HEK293 (cell line): ENCODE results near the gene CAT.

Experiments used
- CTCF ChIA-PET: fragments of 350-600 bp; formaldehyde crosslinking; extraction: SDS; loops from one replicate; lab custom pipeline; 2021; ENCODE audit warnings: antibody characterized with exemption; lab: Yijun Ruan, JAX
- POLR2A ChIA-PET: fragments of 300-600 bp; formaldehyde crosslinking; extraction: SDS; loops from one replicate; lab custom pipeline; 2020; ENCODE audit warnings: antibody characterized with exemption, inconsistent platforms; lab: Yijun Ruan, JAX
- H3K27ac ChIP-seq: fragments of 200-500 bp; sonication (Bioruptor generic); 2 replicates; pipeline ENCODE4 v1.5.1; 2014; ENCODE audit warnings: low read depth, low read length, control low read depth, inconsistent platforms; ENCODE audit errors: extremely low read depth
- H3K36me3 ChIP-seq, 2 experiments: fragments of 200-500 bp in 1 of 2; sonication (Bioruptor generic) in 1 of 2; 1 replicate in 1 of 2; 2 replicates in 1 of 2; pipeline ENCODE4 v1.5.1; 2014 to 2017; ENCODE audit warnings: inconsistent platforms in 2 of 2, low read length in 2 of 2; ENCODE audit not compliant: control insufficient read depth in 2 of 2, insufficient read depth in 1 of 2
- H3K4me1 ChIP-seq: fragments of 200-500 bp; sonication (Bioruptor generic); 2 replicates; pipeline ENCODE4 v1.5.1; 2014; ENCODE audit warnings: mild to moderate bottlenecking, low read length, inconsistent platforms; ENCODE audit not compliant: control insufficient read depth, insufficient read depth
- H3K4me3 ChIP-seq: 2 replicates; pipeline ENCODE4 v1.5.1; 2011; ENCODE audit warnings: low read depth, mild to moderate bottlenecking, control low read depth, low read length, moderate library complexity
- H3K9me3 ChIP-seq: fragments of 200-500 bp; sonication (Bioruptor generic); 2 replicates; pipeline ENCODE4 v1.5.1; 2014; ENCODE audit warnings: low read depth, low read length, inconsistent platforms; ENCODE audit not compliant: control insufficient read depth, insufficient read depth
- EGR2 ChIP-seq: fragments of 450-650 bp; formaldehyde crosslinking; IDR thresholded peaks from 2 replicates; pipeline ENCODE4 v1.5.1; 2016; ENCODE audit warnings: low read depth, missing biosample characterization, missing genetic modification characterization
- GLIS2 ChIP-seq: fragments of 450-650 bp; formaldehyde crosslinking; IDR thresholded peaks from 2 replicates; pipeline ENCODE4 v1.5.1; 2016; ENCODE audit warnings: missing biosample characterization, missing genetic modification characterization
- KLF9 ChIP-seq: fragments of 450-650 bp; formaldehyde crosslinking; IDR thresholded peaks from 2 replicates; pipeline ENCODE4 v1.5.1; 2016; ENCODE audit warnings: missing biosample characterization, missing genetic modification characterization, low read depth
- PBX3 ChIP-seq: sonication (generic); formaldehyde crosslinking; IDR thresholded peaks from 2 replicates; pipeline ENCODE4 v1.8.1; 2022; ENCODE audit warnings: mild to moderate bottlenecking, moderate library complexity, missing genetic modification reagents
- ZBTB26 ChIP-seq: fragments of 450-650 bp; formaldehyde crosslinking; optimal IDR thresholded peaks from 2 replicates; pipeline ENCODE3; 2016; ENCODE audit warnings: missing biosample characterization, mild to moderate bottlenecking, missing genetic modification characterization
- ZBTB48 ChIP-seq: fragments of 450-650 bp; formaldehyde crosslinking; IDR thresholded peaks from 2 replicates; pipeline ENCODE4 v1.5.1; 2016; ENCODE audit warnings: missing biosample characterization, missing genetic modification characterization
- ZNF138 ChIP-seq: fragments of 450-650 bp; formaldehyde crosslinking; IDR thresholded peaks from 2 replicates; pipeline ENCODE4 v1.5.1; 2016; ENCODE audit warnings: missing biosample characterization, missing genetic modification characterization, borderline replicate concordance
- ZNF175 ChIP-seq: fragments of 450-650 bp; formaldehyde crosslinking; IDR thresholded peaks from 2 replicates; pipeline ENCODE4 v1.5.1; 2016; ENCODE audit warnings: missing biosample characterization, missing genetic modification characterization
- ZNF366 ChIP-seq: fragments of 450-650 bp; formaldehyde crosslinking; conservative IDR thresholded peaks from 2 replicates; pipeline ENCODE4 v1.5.1; 2016; ENCODE audit warnings: missing biosample characterization, missing genetic modification characterization
- ZNF518A ChIP-seq: fragments of 450-650 bp; formaldehyde crosslinking; conservative IDR thresholded peaks from 2 replicates; pipeline ENCODE4 v1.5.1; 2016; ENCODE audit warnings: low read depth, missing biosample characterization, missing genetic modification characterization
- ZNF600 ChIP-seq: fragments of 450-650 bp; formaldehyde crosslinking; IDR thresholded peaks from 2 replicates; pipeline ENCODE4 v1.5.1; 2016; ENCODE audit warnings: missing biosample characterization, missing genetic modification characterization
- ZNF76 ChIP-seq: fragments of 450-650 bp; formaldehyde crosslinking; IDR thresholded peaks from 2 replicates; pipeline ENCODE4; 2016; ENCODE audit warnings: low read depth, missing biosample characterization, missing genetic modification characterization, borderline replicate concordance
- ZNF830 ChIP-seq: fragments of 450-650 bp; IDR thresholded peaks from 2 replicates; pipeline ENCODE4 v1.5.0; 2018; ENCODE audit warnings: missing biosample characterization, missing genetic modification characterization, low read depth, mild to moderate bottlenecking, moderate library complexity

Gene CAT

DNA sequence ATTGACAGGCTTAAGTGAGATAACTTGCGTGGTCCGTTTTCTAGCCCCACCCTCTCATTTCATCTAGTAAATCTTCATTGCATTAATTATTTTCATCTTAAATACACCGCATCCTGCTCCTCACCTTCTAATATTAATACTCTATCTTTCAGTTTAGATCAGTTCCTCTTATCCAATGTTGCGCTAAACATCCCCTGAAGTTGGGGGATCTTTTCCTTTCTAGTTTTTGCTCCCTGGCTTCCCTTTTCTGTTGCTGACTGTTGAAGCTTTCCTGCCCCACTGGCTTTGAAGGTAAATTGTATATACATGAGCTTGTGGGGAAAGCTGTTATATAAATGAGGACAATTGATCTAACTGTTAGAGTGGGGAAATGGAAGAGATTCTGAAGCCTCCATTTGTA lies 7.2 kb downstream of the CAT start:
- CTCF ChIA-PET, result no interaction called here
- Histone ChIP-seq H3K27ac (no peak overlapping the region), H3K36me3 (peaks cover 0 to 19% of the 10 kb centered on the region in 2 experiments; a peak in 1 of 3 replicates), H3K4me3 (no peak overlapping the region), H3K9me3 (no peaks in the 10 kb centered on the region), H3K4me1 (no peaks in the 10 kb centered on the region)
- TF ChIP-seq GLIS2, result no peak
- TF ChIP-seq ZNF76, result no peak
- TF ChIP-seq ZBTB26 (tag by site-specific recombination), result no peak
- no peak for TF ChIP-seq KLF9 (tag by site-specific recombination)
- TF ChIP-seq PBX3 (CRISPR knock-in tag), result no peak
- TF ChIP-seq ZBTB48 (tag by site-specific recombination), result no peak
- POLR2A ChIA-PET, result no interaction called here

- Histone ChIP-seq H3K27ac (no peak overlapping the region), H3K4me3 (no peak overlapping the region), H3K9me3 (no peaks in the 10 kb centered on the region), H3K4me1 (no peaks in the 10 kb centered on the region), H3K36me3 (peaks cover 0 to 23% of the 10 kb centered on the region in 2 experiments; a peak in 1 of 3 replicates)
- POLR2A ChIA-PET, result no interaction called here
- no peak for TF ChIP-seq EGR2 (tag by site-specific recombination)
- no peak for TF ChIP-seq ZNF518A (tag by site-specific recombination)
- TF ChIP-seq ZNF600, result no peak
- CTCF ChIA-PET, result no interaction called here
Measured at GRCh38 chr11:34446386-34446785, 7.7 kb downstream of the CAT start.

DNA sequence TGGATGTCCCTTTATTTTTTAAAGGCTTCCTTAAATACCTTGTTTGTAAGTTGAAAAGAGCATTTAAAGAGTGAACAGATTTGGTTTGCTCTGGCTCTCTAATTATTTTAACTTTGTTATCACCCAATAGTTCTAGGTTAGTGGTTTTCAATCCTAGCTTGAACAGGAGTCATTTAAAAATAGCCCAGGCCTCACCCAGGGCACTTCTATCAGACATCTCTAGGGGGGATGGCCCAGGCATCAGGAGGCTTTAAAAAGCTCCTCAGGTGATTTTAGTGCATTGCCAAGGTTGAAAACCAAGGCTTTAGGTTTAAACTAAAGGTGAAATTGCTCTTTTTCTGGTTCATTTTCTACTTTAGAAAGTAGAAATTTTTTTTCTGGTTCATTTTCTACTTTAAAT lies 8.3 kb downstream of the CAT start:
- POLR2A ChIA-PET, result no interaction called here
- no peaks in the 10 kb centered on the region for H3K4me1 ChIP-seq
- no peak for TF ChIP-seq ZNF366 (tag by site-specific recombination)
- TF ChIP-seq ZNF175 (tag by site-specific recombination), result no peak
- no peak for TF ChIP-seq ZNF830 (tag by site-specific recombination)
- TF ChIP-seq ZNF138, result no peak
- TF ChIP-seq, all 188 proteins: peak for 0
- CTCF ChIA-PET, result interaction anchor here (1.0 kb wide), 1 partner anchor 9 kb away, joined by 3 read pairs; no protein-coding TSS in a partner anchor
- no peak overlapping the region for H3K27ac ChIP-seq
- H3K9me3 ChIP-seq, result no peaks in the 10 kb centered on the region
- peaks cover 3 to 30% of the 10 kb centered on the region in 2 experiments; a peak in 2 of 3 replicates for H3K36me3 ChIP-seq
- H3K4me3 ChIP-seq, result no peak overlapping the region
